ENCODE measurements around the gene RPS5. TPM values are rescaled to one million over a fixed set of nuclear protein-coding genes. Genes with fewer than 3 reads are reported as not detected.

RPS5 gene
- polyA plus RNA-seq, 2 of the 4 experiments (the other 2 are of a cell fraction), result 2,123 to 2,475 TPM

GRCh38 chr19:58392945-58393724 is 6.1 kb downstream of the RPS5 start:
- ATAC-seq (no peak), DNase-seq (ENCODE audit: low read depth in 1 of 2, low spot score in 1 of 2) (no peak), FAIRE-seq (no peak)
- ChIA-PET POLR2A (no interaction called here), CTCF (interaction anchor here (1.3 kb wide), 1 partner anchor 126 kb away, joined by 8 read pairs; the partner anchor contains the start of gene ZBTB45)
- TF ChIP-seq ZFP36 (IDR thresholded peaks at IDR 0.05; ENCODE audit: borderline replicate concordance, partially characterized antibody), result peak; percentile 68
- no peak for TF ChIP-seq FOSL2 (IDR thresholded peaks at IDR 0.05)
- TF ChIP-seq FOSL2 (CRISPR knock-in tag; IDR thresholded peaks at IDR 0.05), result no peak
- 91% methylated on average over 25 of the region's 26 CpGs for WGBS (ENCODE audit: missing lambda C conversion rate)
- Histone ChIP-seq H3K9me3 (no peaks in the 10 kb centered on the region), H3K4me3 (no peak overlapping the region), H3K4me2 (no peak overlapping the region), H3K27ac (no peak overlapping the region), H3K4me1 (peaks cover 44% of the 10 kb centered on the region)

DNA sequence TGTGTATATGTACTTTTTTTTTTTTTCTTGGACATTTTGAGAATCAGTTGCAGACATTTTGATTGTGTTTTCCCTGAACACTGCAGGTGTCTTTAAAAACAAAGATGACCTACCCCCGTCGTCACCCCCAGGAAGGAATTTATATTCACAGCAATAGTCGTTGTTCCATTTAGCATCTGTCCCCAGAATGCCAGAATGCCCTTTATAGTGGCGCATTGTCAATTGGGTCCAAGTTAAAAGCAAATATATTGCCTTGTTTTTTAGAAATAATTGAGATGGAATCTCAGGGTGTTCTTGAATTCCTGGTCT is 6.6 kb downstream of the RPS5 start:
- Histone ChIP-seq H3K4me3 (no peak overlapping the region), H3K4me1 (peaks cover 38% of the 10 kb centered on the region; the same call in 2 of the 3 replicates), H3K27ac (no peak overlapping the region), H3K9me3 (no peaks in the 10 kb centered on the region), H3K4me2 (no peak overlapping the region)
- FAIRE-seq (no peak), DNase-seq (ENCODE audit: low read depth in 1 of 2, low spot score in 1 of 2) (no peak), ATAC-seq (no peak)
- WGBS (ENCODE audit: missing lambda C conversion rate), result 87% methylated on average over 4 of the region's 4 CpGs
- ChIA-PET CTCF (no interaction called here), POLR2A (no interaction called here)
- TF ChIP-seq CHD4 (IDR thresholded peaks at IDR 0.05; ENCODE audit: borderline replicate concordance), result no peak

DNA sequence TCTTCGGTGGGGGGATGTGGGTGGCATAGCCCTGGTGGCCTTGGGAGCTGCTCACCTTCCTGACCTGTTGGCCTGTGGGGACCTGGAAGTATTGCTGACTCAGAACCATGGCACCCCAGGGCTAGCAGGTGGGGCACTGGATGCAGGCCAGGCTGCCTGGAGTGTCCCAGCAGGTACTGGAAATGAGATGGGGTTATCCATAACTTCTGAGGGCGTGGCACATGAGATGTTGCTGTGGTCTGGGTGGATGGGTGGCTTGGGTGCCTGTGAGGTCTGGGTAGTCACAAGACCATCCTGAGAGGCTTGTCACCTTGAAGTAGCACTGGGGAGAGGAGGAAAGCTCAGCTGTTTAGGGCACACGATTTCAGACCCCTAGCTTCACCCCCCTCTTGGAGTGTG is 7.8 kb downstream of the RPS5 start:
- ChIA-PET CTCF (interaction anchor here (1.0 kb wide), 1 partner anchor 124 kb away, joined by 4 read pairs; no protein-coding TSS in a partner anchor), POLR2A (interaction anchor here (1.0 kb wide), 1 partner anchor 149 kb away, joined by 3 read pairs; no protein-coding TSS in a partner anchor)
- FAIRE-seq, result no peak
- peak overlapping the region in 1 of 2 experiments; percentile 3; a peak in 2 of 6 replicates for H3K27ac ChIP-seq
- peak; percentile 69 for TF ChIP-seq MAFK (IDR thresholded peaks at IDR 0.05; ENCODE audit: partially characterized antibody)
- no peak for TF ChIP-seq EHMT2 (IDR thresholded peaks at IDR 0.05; ENCODE audit: low read depth)
- H3K4me2 ChIP-seq, result no peak overlapping the region; the same call in 2 of the 3 replicates
- WGBS (ENCODE audit: missing lambda C conversion rate), result 44% methylated on average over 3 of the region's 3 CpGs
- H3K4me3 ChIP-seq, result no peak overlapping the region
- DNase-seq (ENCODE audit: low read depth in 1 of 2, low spot score in 1 of 2), result peak in 1 of 2 experiments; percentile 46
- peak in 1 of 2 experiments; percentile 4 for ATAC-seq
- no peaks in the 10 kb centered on the region for H3K9me3 ChIP-seq
- peaks cover 30% of the 10 kb centered on the region; the same call in 2 of the 3 replicates for H3K4me1 ChIP-seq

DNA sequence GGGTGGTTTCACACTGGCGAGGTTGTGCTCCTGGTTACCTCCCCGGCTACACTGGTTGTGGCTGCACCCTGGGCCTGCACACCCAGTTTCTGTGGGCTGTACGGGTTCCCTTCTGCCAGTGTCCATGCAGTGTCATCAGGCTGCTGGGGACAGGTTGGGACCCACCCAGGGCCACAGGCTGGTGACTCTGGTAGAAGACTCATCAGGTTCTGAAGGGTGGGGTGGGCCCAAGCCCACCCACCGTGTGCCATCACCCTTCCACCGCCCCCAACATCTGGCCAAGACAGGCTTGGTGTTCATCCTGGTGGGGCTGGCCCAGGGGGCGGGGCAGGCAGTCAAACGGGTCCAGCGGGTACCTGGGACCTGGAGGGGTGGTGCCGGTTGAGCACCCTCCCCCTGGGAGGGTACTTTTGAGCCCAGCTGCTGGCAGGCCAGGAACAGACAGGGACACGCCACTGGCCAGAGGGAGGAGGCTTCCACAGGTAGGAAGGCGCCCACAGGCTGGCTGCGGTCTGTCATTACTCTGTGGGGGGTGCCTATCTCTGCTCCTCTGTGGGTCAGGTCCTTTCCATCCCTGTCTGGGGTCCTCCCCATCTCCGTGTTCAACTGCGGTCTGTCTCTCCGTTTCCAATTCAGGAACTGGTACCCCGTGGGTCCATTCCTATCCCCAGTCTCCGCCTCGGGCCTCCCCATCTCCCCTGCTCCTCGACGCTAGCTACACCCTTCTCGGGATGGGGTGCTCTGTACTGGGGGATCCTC is 8.3 kb downstream of the RPS5 start, which contains the start of gene RNF225:
Gene RNF225 (plus strand): TSS at position 437 of the 759 bp plus-strand sequence. CDS start 434 bp downstream, outside the sequence.
- DNase-seq (ENCODE audit: low read depth in 1 of 2, low spot score in 1 of 2), result peak in 1 of 2 experiments; percentile 49
- Histone ChIP-seq H3K27ac (peak within 1 kb of the TSS in 1 of 2 experiments; percentile 3; a peak in 2 of 6 replicates), H3K9me3 (no peaks in the 10 kb centered on the region), H3K4me2 (no peak within 1 kb of the TSS; the same call in 2 of the 3 replicates), H3K4me1 (peaks cover 28% of the 10 kb centered on the region), H3K4me3 (no peak within 1 kb of the TSS)
- CTCF ChIA-PET, result interaction anchor here (1.0 kb wide), 1 partner anchor 124 kb away, joined by 4 read pairs; no protein-coding TSS in a partner anchor
- 68% methylated on average over 19 of the region's 21 CpGs for WGBS (ENCODE audit: missing lambda C conversion rate)
- POLR2A ChIA-PET, result interaction anchor here (1.0 kb wide), 1 partner anchor 148 kb away, joined by 3 read pairs; no protein-coding TSS in a partner anchor
- ATAC-seq, result peak; percentile 37 to 43
- FAIRE-seq, result no peak
- peak in 1 of 2 experiments; percentile 41; a peak in 4 of 5 replicates for TF ChIP-seq JUN (IDR thresholded peaks at IDR 0.05)
- TF ChIP-seq ZNF302 (CRISPR knock-in tag; IDR thresholded peaks at IDR 0.05), result no peak
- TF ChIP-seq KDM5A (IDR thresholded peaks at IDR 0.05), result no peak
- peak; percentile 70 for TF ChIP-seq TFCP2L1 (CRISPR knock-in tag; IDR thresholded peaks at IDR 0.05)
- TF ChIP-seq, protein P1, sequence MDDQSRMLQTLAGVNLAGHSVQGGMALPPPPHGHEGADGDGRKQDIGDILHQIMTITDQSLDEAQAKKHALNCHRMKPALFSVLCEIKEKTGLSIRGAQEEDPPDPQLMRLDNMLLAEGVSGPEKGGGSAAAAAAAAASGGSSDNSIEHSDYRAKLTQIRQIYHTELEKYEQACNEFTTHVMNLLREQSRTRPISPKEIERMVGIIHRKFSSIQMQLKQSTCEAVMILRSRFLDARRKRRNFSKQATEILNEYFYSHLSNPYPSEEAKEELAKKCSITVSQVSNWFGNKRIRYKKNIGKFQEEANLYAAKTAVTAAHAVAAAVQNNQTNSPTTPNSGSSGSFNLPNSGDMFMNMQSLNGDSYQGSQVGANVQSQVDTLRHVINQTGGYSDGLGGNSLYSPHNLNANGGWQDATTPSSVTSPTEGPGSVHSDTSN (IDR thresholded peaks at IDR 0.05), result peak; percentile 82
- TF ChIP-seq HOXA7 (CRISPR knock-in tag; IDR thresholded peaks at IDR 0.05), result peak; percentile 80
- TF ChIP-seq FOXS1 (CRISPR knock-in tag; IDR thresholded peaks at IDR 0.05), result no peak
- TF ChIP-seq, protein P2, sequence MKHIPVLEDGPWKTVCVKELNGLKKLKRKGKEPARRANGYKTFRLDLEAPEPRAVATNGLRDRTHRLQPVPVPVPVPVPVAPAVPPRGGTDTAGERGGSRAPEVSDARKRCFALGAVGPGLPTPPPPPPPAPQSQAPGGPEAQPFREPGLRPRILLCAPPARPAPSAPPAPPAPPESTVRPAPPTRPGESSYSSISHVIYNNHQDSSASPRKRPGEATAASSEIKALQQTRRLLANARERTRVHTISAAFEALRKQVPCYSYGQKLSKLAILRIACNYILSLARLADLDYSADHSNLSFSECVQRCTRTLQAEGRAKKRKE (CRISPR knock-in tag; IDR thresholded peaks at IDR 0.05; ENCODE audit: low read depth), result no peak
- peak; percentile 67 for TF ChIP-seq RARB (CRISPR knock-in tag; IDR thresholded peaks at IDR 0.05)
- peak; percentile 72; the same call in 1 of the 2 replicates for TF ChIP-seq FOSB (CRISPR knock-in tag; IDR thresholded peaks at IDR 0.05)
- no peak; the same call in none of the 2 replicates for TF ChIP-seq TP53 (CRISPR knock-in tag; IDR thresholded peaks at IDR 0.05)
- TF ChIP-seq MAX (IDR thresholded peaks at IDR 0.05), result 0 out of 2 replicates have a peak, but pooled peaks have one; percentile 12
- no peak for TF ChIP-seq POLR2A (IDR thresholded peaks at IDR 0.05; ENCODE audit: low read length)
- TF ChIP-seq BHLHE40 (IDR thresholded peaks at IDR 0.05; ENCODE audit: low read depth, low read length), result no peak

All from A549 (cell line).